ENCODE data around the gene GRN.

The GRN gene

DNA sequence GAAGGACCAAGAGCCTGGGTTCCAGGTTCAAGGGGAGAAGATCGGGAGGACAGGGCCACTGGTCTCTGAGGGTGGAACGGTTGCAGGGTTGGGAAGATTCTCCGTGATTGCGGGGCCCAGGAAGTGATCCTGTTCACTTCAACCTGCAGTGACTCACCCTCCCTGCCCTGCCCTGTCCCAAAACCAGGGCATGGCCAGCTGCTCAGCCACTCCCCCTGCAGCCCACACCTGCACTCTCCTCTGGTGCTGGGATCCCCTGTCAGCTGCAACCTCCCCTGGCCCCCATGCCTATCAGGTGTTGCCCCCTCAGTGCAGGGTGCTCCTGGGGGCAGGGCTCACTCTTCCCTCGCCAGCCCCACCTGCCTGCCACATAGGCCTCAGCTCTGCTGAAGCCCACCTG, 35.6 kb upstream of the GRN start:
- Histone ChIP-seq H3K27ac (ENCODE audit: low read depth, low read length, poor library complexity, severe bottlenecking) (no peak overlapping the region), H3K4me2 (ENCODE audit: low read length) (no peak overlapping the region; the same call in 1 of the 2 replicates), H3K9ac (ENCODE audit: low read length) (no peak overlapping the region), H3K4me1 (ENCODE audit: insufficient read depth, low read length, severe bottlenecking) (peaks cover 7% of the 10 kb centered on the region), H4K20me1 (ENCODE audit: insufficient read depth, low read length) (no peaks in the 10 kb centered on the region), H3K36me3 (ENCODE audit: insufficient read depth, low read length) (no peaks in the 10 kb centered on the region), H3K9me3 (ENCODE audit: low read length) (no peaks in the 10 kb centered on the region), H3K27me3 (ENCODE audit: insufficient read depth, low read length) (no peaks in the 10 kb centered on the region), H2AFZ (ENCODE audit: low read length) (no peak overlapping the region), H3F3A (ENCODE audit: insufficient read depth, low read length) (no peaks in the 10 kb centered on the region), H3K9me2 (ENCODE audit: low read depth, low read length) (no peaks in the 10 kb centered on the region), H3K79me2 (ENCODE audit: insufficient read depth, low read length) (no peaks in the 10 kb centered on the region), H3K4me3 (ENCODE audit: low read depth, low read length, poor library complexity, severe bottlenecking) (no peak overlapping the region)
- no peak for TF ChIP-seq EZH2 (IDR thresholded peaks at IDR 0.05; ENCODE audit: borderline replicate concordance, low read length)
- TF ChIP-seq CTCF (IDR thresholded peaks at IDR 0.05; ENCODE audit: low read length) = no peak

DNA sequence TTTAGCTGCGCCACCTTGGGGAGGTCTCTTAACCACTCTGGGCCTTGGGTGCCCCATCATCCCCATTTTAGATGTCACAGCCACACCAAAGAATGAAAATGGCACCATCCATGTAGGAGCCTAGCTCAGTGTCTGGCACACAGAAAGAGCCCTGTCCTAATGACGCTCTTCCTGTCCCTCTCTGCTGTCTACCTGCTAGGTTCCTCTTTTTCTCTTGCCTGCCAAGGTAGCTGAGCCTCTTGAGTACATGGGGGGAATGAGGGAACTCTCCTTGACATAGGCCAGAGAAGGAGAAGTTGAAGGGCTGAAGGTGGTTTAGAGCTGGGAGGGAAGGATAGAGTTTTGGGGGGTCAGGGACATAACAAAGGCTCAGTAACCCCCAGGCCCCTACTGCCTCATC, 34.9 kb upstream of the GRN start:
- H4K20me1 ChIP-seq (ENCODE audit: insufficient read depth, low read length) = no peaks in the 10 kb centered on the region
- H3K27me3 ChIP-seq (ENCODE audit: insufficient read depth, low read length) = no peaks in the 10 kb centered on the region
- H3K4me3 ChIP-seq (ENCODE audit: low read depth, low read length, poor library complexity, severe bottlenecking) = no peak overlapping the region
- H3K27ac ChIP-seq (ENCODE audit: low read depth, low read length, poor library complexity, severe bottlenecking) = no peak overlapping the region
- no peak overlapping the region for H3K4me2 ChIP-seq (ENCODE audit: low read length)
- no peaks in the 10 kb centered on the region for H3K36me3 ChIP-seq (ENCODE audit: insufficient read depth, low read length)
- H3F3A ChIP-seq (ENCODE audit: insufficient read depth, low read length) = no peaks in the 10 kb centered on the region
- TF ChIP-seq EZH2 (IDR thresholded peaks at IDR 0.05; ENCODE audit: borderline replicate concordance, low read length) (no peak), CTCF (IDR thresholded peaks at IDR 0.05; ENCODE audit: low read length) (no peak)
- no peaks in the 10 kb centered on the region for H3K9me2 ChIP-seq (ENCODE audit: low read depth, low read length)
- H3K9me3 ChIP-seq (ENCODE audit: low read length) = no peaks in the 10 kb centered on the region
- H3K79me2 ChIP-seq (ENCODE audit: insufficient read depth, low read length) = no peaks in the 10 kb centered on the region
- H3K4me1 ChIP-seq (ENCODE audit: insufficient read depth, low read length, severe bottlenecking) = peaks cover 11% of the 10 kb centered on the region
- no peak overlapping the region for H3K9ac ChIP-seq (ENCODE audit: low read length)
- no peak overlapping the region for H2AFZ ChIP-seq (ENCODE audit: low read length)

- Histone ChIP-seq H4K20me1 (ENCODE audit: insufficient read depth, low read length) (no peaks in the 10 kb centered on the region), H3K4me2 (ENCODE audit: low read length) (no peak overlapping the region), H3K27me3 (ENCODE audit: insufficient read depth, low read length) (peaks cover 4% of the 10 kb centered on the region; the same call in 1 of the 2 replicates), H3F3A (ENCODE audit: insufficient read depth, low read length) (no peaks in the 10 kb centered on the region), H3K27ac (ENCODE audit: low read depth, low read length, poor library complexity, severe bottlenecking) (no peak overlapping the region), H3K9me2 (ENCODE audit: low read depth, low read length) (no peaks in the 10 kb centered on the region), H3K4me1 (ENCODE audit: insufficient read depth, low read length, severe bottlenecking) (peaks cover 15% of the 10 kb centered on the region), H3K4me3 (ENCODE audit: low read depth, low read length, poor library complexity, severe bottlenecking) (no peak overlapping the region), H2AFZ (ENCODE audit: low read length) (no peak overlapping the region), H3K9me3 (ENCODE audit: low read length) (no peaks in the 10 kb centered on the region), H3K79me2 (ENCODE audit: insufficient read depth, low read length) (no peaks in the 10 kb centered on the region), H3K36me3 (ENCODE audit: insufficient read depth, low read length) (no peaks in the 10 kb centered on the region), H3K9ac (ENCODE audit: low read length) (no peak overlapping the region)
- TF ChIP-seq CTCF (IDR thresholded peaks at IDR 0.05; ENCODE audit: low read length) = no peak
- no peak for TF ChIP-seq EZH2 (IDR thresholded peaks at IDR 0.05; ENCODE audit: borderline replicate concordance, low read length)
Observed at GRCh38 chr17:44310609-44311376, 34.3 kb upstream of the GRN start.

Data from OCI-LY1 (cell line).